HEK293T (cell line): Measurements from ENCODE around the gene AKAP11.

ENCODE experiments used
- CTCF ChIA-PET: fragments of 350-600 bp; formaldehyde crosslinking; extraction: SDS; loops from one replicate; lab custom pipeline; 2021; ENCODE audit warnings: antibody characterized with exemption, inconsistent platforms; lab: Yijun Ruan, JAX
- POLR2A ChIA-PET: fragments of 350-600 bp; formaldehyde crosslinking; extraction: SDS; loops from one replicate; lab custom pipeline; 2020; ENCODE audit warnings: antibody characterized with exemption, inconsistent platforms; lab: Yijun Ruan, JAX
- DNase-seq: peaks from one replicate; pipeline ENCODE4 v3.0.0; 2012; ENCODE audit warnings: mixed read lengths; ENCODE audit errors: extremely low spot score
- ARNT ChIP-seq: fragments of 450-650 bp; IDR thresholded peaks from 2 replicates; pipeline ENCODE4 v1.6.1; 2017; ENCODE audit warnings: mild to moderate bottlenecking
- BHLHE40 ChIP-seq: fragments of 450-650 bp; IDR thresholded peaks from 2 replicates; pipeline ENCODE4 v1.6.1; 2016; ENCODE audit warnings: mild to moderate bottlenecking, moderate library complexity, borderline replicate concordance
- CTBP1 ChIP-seq: fragments of 450-650 bp; IDR thresholded peaks from 2 replicates; pipeline ENCODE4 v1.6.1; 2016; ENCODE audit warnings: borderline replicate concordance
- ELF4 ChIP-seq: fragments of 450-650 bp; IDR thresholded peaks from 2 replicates; pipeline ENCODE4 v1.6.1; 2017; ENCODE audit warnings: antibody characterized with exemption
- FOXA1 ChIP-seq: fragments of 450-650 bp; IDR thresholded peaks from 2 replicates; pipeline ENCODE4 v1.6.1; 2016; ENCODE audit warnings: mild to moderate bottlenecking
- FOXK2 ChIP-seq: fragments of 450-650 bp; IDR thresholded peaks from 2 replicates; pipeline ENCODE4 v1.6.1; 2016; ENCODE audit warnings: mild to moderate bottlenecking
- FOXM1 ChIP-seq: fragments of 450-650 bp; IDR thresholded peaks from 2 replicates; pipeline ENCODE4 v1.6.1; 2017; ENCODE audit warnings: mild to moderate bottlenecking, borderline replicate concordance
- HDGF ChIP-seq: fragments of 450-650 bp; IDR thresholded peaks from 2 replicates; pipeline ENCODE4 v1.6.1; 2017; ENCODE audit warnings: antibody characterized with exemption, borderline replicate concordance
- L3MBTL2 ChIP-seq: fragments of 450-650 bp; conservative IDR thresholded peaks from 2 replicates; pipeline ENCODE4 v1.6.1; 2016; ENCODE audit warnings: mild to moderate bottlenecking
- LEF1 ChIP-seq: fragments of 450-650 bp; IDR thresholded peaks from 2 replicates; pipeline ENCODE4 v1.6.1; 2017; ENCODE audit warnings: mild to moderate bottlenecking, borderline replicate concordance
- NFRKB ChIP-seq: fragments of 450-650 bp; IDR thresholded peaks from 2 replicates; pipeline ENCODE4 v1.6.1; 2016; ENCODE audit warnings: mild to moderate bottlenecking, moderate library complexity
- SP1 ChIP-seq: fragments of 450-650 bp; IDR thresholded peaks from 2 replicates; pipeline ENCODE4 v1.6.1; 2017
- SUZ12 ChIP-seq: fragments of 450-650 bp; IDR thresholded peaks from 2 replicates; pipeline ENCODE4 v1.6.1; 2016; ENCODE audit warnings: mild to moderate bottlenecking
- TARDBP ChIP-seq: fragments of 450-650 bp; IDR thresholded peaks from 2 replicates; pipeline ENCODE4 v1.6.1; 2016
- ZNF384 ChIP-seq: fragments of 450-650 bp; IDR thresholded peaks from 2 replicates; pipeline ENCODE4 v1.6.1; 2016
- TF ChIP-seq, protein P1 (sequence below): fragments of 450-650 bp; IDR thresholded peaks from 2 replicates; pipeline ENCODE4 v1.6.1; 2016

Gene AKAP11

DNA sequence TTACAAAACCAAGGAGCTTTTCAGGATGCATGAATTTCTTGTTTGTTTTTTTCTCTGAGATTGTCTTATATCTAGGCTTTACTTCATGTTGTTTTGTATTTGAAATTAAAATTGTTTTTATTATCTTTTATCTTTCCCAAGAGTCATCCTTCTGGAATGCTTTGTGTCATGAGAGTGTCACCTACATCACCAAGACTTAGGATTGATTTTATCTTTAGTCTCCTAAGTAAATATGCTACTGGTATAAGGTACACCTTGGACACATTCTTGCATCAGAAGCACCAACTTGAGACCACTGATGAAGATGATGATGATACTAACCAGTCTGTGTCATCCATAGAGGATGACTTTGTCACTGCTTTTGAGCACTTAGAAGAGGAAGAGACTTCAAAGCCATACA is 26.4 kb downstream of the AKAP11 start:
- ChIA-PET POLR2A (no interaction called here), CTCF (no interaction called here)
- TF ChIP-seq ZNF384, result no peak
- no peak for DNase-seq

DNA sequence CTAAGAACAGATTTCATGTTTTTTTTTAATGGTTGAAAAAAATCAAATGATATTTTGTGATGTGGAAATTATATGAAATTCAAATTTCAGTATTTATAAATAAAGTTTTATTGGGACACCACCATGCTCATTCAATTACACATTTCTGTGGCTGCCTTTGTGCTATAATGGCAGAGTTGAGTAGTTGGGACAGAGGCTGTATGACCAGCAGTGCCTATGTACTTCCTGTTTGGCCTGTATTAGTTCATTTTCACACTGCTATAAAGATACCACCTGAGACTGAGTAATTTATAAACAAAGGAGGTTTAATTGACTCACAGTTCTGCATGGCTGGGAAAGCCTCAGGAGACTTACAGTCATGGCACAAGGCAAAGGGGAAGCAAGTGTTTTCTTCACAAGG is 33.6 kb downstream of the AKAP11 start:
- CTCF ChIA-PET, result no interaction called here
- no peak for DNase-seq
- TF ChIP-seq SUZ12, result no peak
- TF ChIP-seq ZNF384, result no peak
- POLR2A ChIA-PET, result no interaction called here

DNA sequence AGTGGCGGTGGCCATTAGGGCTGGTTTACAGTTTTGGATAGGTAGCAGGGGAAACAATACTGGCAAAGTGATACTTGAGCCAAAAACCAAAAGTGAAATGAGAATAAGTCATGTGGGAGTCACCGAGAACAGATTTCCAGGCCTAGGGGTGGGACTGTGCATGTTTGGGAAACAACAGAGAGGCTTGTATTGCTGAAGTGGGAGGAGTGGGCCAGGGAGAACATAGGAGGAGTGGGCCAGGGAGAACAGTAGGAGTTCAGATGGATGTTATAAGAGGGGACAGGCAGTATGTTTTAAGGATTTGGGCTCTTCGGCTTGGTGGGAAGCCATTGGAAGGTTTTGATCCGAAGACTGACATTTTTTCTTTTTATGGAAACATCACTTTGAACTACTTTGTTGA is 35.5 kb downstream of the AKAP11 start:
- POLR2A ChIA-PET, result no interaction called here
- no peak for DNase-seq
- TF ChIP-seq ELF4, result no peak
- CTCF ChIA-PET, result no interaction called here

DNA sequence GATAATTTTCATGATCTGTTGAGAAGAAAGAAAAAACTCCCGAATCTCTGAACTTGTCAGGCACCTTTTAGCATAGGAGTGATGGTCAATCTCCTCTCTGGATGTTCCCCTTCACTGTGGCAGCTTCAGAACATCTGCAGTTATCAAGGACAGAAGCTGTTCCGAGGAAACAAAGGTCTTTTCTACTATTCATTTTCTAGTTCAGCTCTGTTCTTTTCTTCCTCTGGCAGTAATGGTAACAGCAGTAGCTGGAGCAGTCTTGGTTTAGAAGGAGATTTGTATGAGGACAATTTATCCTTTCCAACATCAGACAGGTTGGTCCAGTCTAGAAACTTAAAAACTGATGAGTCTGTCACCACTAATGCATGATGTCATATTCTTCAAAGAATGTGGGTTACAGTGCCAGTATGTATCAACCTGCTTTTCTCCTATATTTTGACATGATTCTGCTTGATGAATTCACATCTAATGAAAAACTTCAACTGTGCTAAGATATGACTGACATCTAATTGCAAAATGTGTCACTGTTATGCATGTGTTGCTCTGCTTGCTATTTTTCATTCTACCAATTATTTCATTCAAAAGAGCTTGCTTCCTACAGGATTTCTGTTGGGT is 41.0 kb downstream of the AKAP11 start:
- CTCF ChIA-PET, result no interaction called here

DNA sequence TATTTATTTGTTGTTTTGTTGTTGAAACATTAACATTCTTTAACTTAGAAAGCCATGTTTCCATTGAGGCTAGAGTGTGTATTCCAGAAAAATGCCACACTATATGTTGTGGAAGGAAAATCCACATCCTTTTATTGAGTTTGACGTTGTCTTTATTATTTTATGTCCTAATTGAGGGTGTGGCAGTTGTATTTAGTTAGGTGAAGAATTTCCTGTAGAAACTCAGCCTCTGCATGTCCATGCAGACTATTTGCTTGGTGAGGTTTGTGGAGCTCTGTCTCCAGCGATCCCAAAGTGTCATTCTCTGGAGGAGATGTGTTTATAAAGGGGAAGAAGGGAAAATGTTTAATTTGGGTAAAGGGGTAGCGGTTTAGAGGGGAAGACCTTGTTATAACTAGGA is 46.6 kb downstream of the AKAP11 start:
- ChIA-PET POLR2A (no interaction called here), CTCF (interaction anchor here (0.6 kb wide), 1 partner anchor 102 kb away, joined by 3 read pairs; no protein-coding TSS in a partner anchor)
- no peak for DNase-seq
- no peak for TF ChIP-seq CTBP1
- no peak for TF ChIP-seq ZNF384
- TF ChIP-seq HDGF, result no peak
- TF ChIP-seq FOXK2, result no peak
- TF ChIP-seq SUZ12, result no peak
- no peak for TF ChIP-seq FOXA1
- no peak for TF ChIP-seq ARNT
- TF ChIP-seq SP1, result no peak
- no peak for TF ChIP-seq BHLHE40
- no peak for TF ChIP-seq ELF4
- no peak for TF ChIP-seq NFRKB
- TF ChIP-seq LEF1, result no peak
- TF ChIP-seq L3MBTL2, result no peak

More for the DNA sequence above, 41.0 kb downstream of the AKAP11 start:
- TF ChIP-seq FOXK2 (no peak), L3MBTL2 (no peak), LEF1 (no peak), SP1 (no peak), FOXA1 (no peak), ELF4 (no peak), TARDBP (no peak), ARNT (no peak), SUZ12 (no peak), CTBP1 (no peak), ZNF384 (no peak), HDGF (no peak), NFRKB (no peak), BHLHE40 (no peak)
- TF ChIP-seq, protein P1, sequence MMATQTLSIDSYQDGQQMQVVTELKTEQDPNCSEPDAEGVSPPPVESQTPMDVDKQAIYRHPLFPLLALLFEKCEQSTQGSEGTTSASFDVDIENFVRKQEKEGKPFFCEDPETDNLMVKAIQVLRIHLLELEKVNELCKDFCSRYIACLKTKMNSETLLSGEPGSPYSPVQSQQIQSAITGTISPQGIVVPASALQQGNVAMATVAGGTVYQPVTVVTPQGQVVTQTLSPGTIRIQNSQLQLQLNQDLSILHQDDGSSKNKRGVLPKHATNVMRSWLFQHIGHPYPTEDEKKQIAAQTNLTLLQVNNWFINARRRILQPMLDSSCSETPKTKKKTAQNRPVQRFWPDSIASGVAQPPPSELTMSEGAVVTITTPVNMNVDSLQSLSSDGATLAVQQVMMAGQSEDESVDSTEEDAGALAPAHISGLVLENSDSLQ, result no peak
- POLR2A ChIA-PET, result no interaction called here
- DNase-seq, result no peak

DNA sequence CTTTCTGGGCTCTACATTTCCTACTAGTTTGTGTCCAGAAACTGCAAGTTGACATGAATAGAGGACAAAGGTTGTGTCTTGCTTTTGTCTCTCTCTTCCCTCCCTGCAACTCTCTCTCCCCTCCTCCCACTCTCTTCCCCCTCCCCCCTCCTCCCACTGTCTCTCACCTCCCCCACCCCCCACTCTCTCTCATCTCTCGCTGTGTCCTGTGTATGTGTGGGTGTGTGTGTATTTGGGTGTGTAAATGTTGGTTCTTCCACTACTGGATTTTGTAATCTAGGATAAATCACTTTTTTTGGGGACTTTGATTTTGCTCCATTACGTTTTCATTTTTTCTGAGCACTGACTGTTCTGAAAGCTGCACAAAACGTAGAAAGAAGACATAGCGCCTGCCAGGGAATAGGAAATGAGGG is 48.4 kb downstream of the AKAP11 start:
- DNase-seq, result no peak
- ChIA-PET CTCF (no interaction called here), POLR2A (no interaction called here)
- TF ChIP-seq FOXK2 (no peak), LEF1 (no peak), BHLHE40 (no peak), HDGF (no peak)

DNA sequence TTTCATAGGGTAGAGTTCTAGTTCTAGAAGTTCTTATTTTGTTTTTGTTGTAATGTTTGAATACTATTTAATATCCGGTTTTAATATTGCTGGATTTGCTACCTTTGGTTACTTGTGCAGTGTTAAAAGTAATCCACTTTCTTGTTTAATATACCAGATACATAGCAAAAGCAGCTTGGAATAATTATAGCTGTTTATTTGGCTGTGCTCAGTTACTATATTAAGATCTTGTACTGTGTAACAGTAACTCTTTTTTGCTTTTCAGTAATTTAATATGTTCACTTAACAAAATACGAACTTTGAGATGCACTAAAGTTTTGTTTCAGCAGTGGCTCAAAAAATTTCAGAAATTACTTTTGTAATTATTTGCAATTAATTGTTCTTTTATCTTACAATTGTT is 50.9 kb downstream of the AKAP11 start:
- TF ChIP-seq FOXM1 (no peak), SUZ12 (no peak), ELF4 (no peak), CTBP1 (no peak), ARNT (no peak), FOXK2 (no peak)

DNA sequence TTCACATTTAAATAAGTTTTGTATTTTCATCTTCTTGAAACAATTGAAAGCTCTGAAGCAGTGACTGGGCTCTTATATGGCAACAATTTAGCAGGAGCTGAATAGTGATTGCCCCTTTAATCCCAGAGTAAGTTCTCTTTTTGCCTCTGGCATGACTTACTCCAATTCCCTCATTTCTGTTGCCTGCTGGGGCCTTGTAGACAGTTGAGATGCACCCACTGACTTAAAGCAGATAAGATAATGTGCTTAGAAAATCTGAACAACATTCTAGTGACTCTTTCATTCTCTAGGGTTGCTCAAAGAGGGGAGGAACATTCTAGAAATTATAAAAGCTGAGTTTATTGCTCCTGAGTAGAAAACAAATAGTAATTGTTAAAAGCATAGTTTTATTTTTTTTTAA is 52.8 kb downstream of the AKAP11 start:
- ChIA-PET CTCF (no interaction called here), POLR2A (no interaction called here)
- no peak for TF ChIP-seq LEF1
- no peak for TF ChIP-seq NFRKB
- TF ChIP-seq FOXA1, result no peak
- no peak for TF ChIP-seq ELF4
- no peak for TF ChIP-seq ZNF384
- no peak for TF ChIP-seq SUZ12
- TF ChIP-seq L3MBTL2, result no peak
- no peak for TF ChIP-seq SP1
- TF ChIP-seq, protein P1, result no peak
- no peak for TF ChIP-seq FOXM1
- TF ChIP-seq TARDBP, result no peak
- no peak for TF ChIP-seq BHLHE40
- no peak for TF ChIP-seq ARNT
- no peak for TF ChIP-seq HDGF
- no peak for DNase-seq

More for the DNA sequence above, 50.9 kb downstream of the AKAP11 start:
- POLR2A ChIA-PET, result no interaction called here
- CTCF ChIA-PET, result no interaction called here
- no peak for DNase-seq
